ENCODE results near the gene KMT2A. TPM values are rescaled to one million over a fixed set of nuclear protein-coding genes. Genes with fewer than 3 reads are reported as not detected.

KMT2A gene
- total RNA-seq, 1 experiment from 2014 or later = 62.0 TPM

DNA sequence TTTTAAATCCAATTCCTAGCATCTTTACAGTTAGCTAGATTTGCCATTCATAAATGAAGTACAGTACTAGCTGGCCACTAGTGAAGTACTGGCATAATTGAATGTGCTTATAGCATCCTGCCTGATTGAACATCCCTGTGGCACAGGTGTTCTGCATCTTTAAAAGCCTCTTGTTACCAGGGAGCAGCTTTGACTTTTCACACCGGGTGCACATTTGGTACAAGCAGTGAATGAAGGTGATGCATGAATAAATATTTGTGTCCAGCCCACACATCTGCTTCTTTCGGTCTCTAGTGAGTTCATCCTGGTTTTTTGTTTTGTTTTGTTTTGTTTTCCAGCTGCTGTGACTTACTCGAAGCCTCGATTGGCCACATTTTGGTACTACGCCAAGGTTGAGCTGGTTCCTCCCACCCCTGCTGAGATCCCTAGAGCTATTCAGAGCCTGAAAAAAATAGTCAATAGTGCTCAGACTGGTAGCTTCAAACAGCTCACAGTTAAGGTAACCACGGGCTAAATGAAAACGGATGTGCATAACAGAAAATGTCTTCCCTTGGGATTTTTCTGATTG is 29.6 kb upstream of the KMT2A start:
- no peak overlapping the region for H3K27ac ChIP-seq (ENCODE audit: insufficient read length, low read depth, low read length)
- H4K20me1 ChIP-seq (ENCODE audit: control insufficient read depth, insufficient read depth, insufficient read length) = no peaks in the 10 kb centered on the region
- H4K8ac ChIP-seq (replicated peaks; ENCODE audit: insufficient read length, low read depth, low read length) = no peak overlapping the region
- no peak overlapping the region for H3K18ac ChIP-seq (ENCODE audit: insufficient read length, low read depth, low read length)
- peaks cover 7% of the 10 kb centered on the region for H3K23me2 ChIP-seq (ENCODE audit: insufficient read length, low read depth, low read length, poor library complexity, severe bottlenecking)
- H3K4ac ChIP-seq (ENCODE audit: low read depth, low read length) = no peak overlapping the region
- no peaks in the 10 kb centered on the region for H3K9me3 ChIP-seq (ENCODE audit: control insufficient read depth, low read depth, low read length)
- H3K56ac ChIP-seq (ENCODE audit: insufficient read length, low read depth, low read length) = no peak overlapping the region
- DNase-seq = no peak
- H3K23ac ChIP-seq (ENCODE audit: insufficient read length, low read depth, low read length) = no peak overlapping the region
- no peaks in the 10 kb centered on the region for H3K9me3 Mint-ChIP-seq
- no peak overlapping the region for H3T11ph ChIP-seq (ENCODE audit: low read length)
- H3K27me3 ChIP-seq (ENCODE audit: insufficient read depth, low read length) = no peaks in the 10 kb centered on the region
- peak overlapping the region in 2 of 3 experiments; percentile 73; a peak in 3 of 7 replicates for H3K27ac Mint-ChIP-seq
- H3K4me1 Mint-ChIP-seq = peaks cover 10 to 11% of the 10 kb centered on the region in 2 experiments
- no peak overlapping the region for H3K9ac ChIP-seq (ENCODE audit: extremely low read depth, insufficient read length, low read length)
- no peak overlapping the region for H2AK5ac ChIP-seq (ENCODE audit: insufficient read length, low read length)
- H4K5ac ChIP-seq (ENCODE audit: insufficient read length, low read depth, low read length) = no peak overlapping the region
- no peak overlapping the region for H3K4me2 ChIP-seq (ENCODE audit: insufficient read depth, insufficient read length, low read length)
- no peak overlapping the region for H4K91ac ChIP-seq (ENCODE audit: insufficient read length, low read depth, low read length)
- no CpG with 5 or more reads among the region's 7 CpGs for WGBS (ENCODE audit: extremely low coverage, insufficient read length, low lambda C conversion rate)
- H3K79me1 ChIP-seq (ENCODE audit: insufficient read depth, low read depth, low read length, poor library complexity, severe bottlenecking) = peaks cover 11% of the 10 kb centered on the region
- H2BK20ac ChIP-seq (ENCODE audit: low read depth, low read length, poor library complexity, severe bottlenecking) = no peak overlapping the region
- H2BK120ac ChIP-seq (ENCODE audit: low read depth, low read length, poor library complexity, severe bottlenecking) = no peak overlapping the region
- no peaks in the 10 kb centered on the region for H3K4me1 ChIP-seq (ENCODE audit: insufficient read depth, low read length)
- H3K4me3 Mint-ChIP-seq = no peak overlapping the region
- peaks cover 13 to 53% (median 46%) of the 10 kb centered on the region in 3 experiments; a peak in 6 of 7 replicates for H3K36me3 Mint-ChIP-seq (ENCODE audit: insufficient read depth in 1 of 3, low read depth in 3 of 3)
- no peak overlapping the region for H3K14ac ChIP-seq (ENCODE audit: insufficient read depth, low read length)
- no peaks in the 10 kb centered on the region for H3K27me3 Mint-ChIP-seq (ENCODE audit: low read depth)
- H2AFZ ChIP-seq (ENCODE audit: low read length) = no peak overlapping the region
- H2BK15ac ChIP-seq (ENCODE audit: low read depth, low read length) = no peak overlapping the region
- H3K79me2 ChIP-seq (ENCODE audit: insufficient read depth, low read length) = peaks cover 24% of the 10 kb centered on the region; the same call in 1 of the 2 replicates
- H2BK5ac ChIP-seq (ENCODE audit: insufficient read length, low read length) = no peak overlapping the region
- TF ChIP-seq, protein P1, sequence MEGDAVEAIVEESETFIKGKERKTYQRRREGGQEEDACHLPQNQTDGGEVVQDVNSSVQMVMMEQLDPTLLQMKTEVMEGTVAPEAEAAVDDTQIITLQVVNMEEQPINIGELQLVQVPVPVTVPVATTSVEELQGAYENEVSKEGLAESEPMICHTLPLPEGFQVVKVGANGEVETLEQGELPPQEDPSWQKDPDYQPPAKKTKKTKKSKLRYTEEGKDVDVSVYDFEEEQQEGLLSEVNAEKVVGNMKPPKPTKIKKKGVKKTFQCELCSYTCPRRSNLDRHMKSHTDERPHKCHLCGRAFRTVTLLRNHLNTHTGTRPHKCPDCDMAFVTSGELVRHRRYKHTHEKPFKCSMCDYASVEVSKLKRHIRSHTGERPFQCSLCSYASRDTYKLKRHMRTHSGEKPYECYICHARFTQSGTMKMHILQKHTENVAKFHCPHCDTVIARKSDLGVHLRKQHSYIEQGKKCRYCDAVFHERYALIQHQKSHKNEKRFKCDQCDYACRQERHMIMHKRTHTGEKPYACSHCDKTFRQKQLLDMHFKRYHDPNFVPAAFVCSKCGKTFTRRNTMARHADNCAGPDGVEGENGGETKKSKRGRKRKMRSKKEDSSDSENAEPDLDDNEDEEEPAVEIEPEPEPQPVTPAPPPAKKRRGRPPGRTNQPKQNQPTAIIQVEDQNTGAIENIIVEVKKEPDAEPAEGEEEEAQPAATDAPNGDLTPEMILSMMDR (conservative IDR thresholded peaks at IDR 0.05) = no peak
- no peak overlapping the region for H2BK12ac ChIP-seq (ENCODE audit: insufficient read length, low read depth, low read length)
